GM12872 (cell line): Measurements from ENCODE around the gene UNC45B.

ENCODE experiments used
- TF ChIP-seq, protein P1 (sequence below): IDR thresholded peaks from 3 replicates; pipeline ENCODE4 v1.5.1; 2011; ENCODE audit warnings: low read depth, mild to moderate bottlenecking, low read length, moderate library complexity; ENCODE audit not compliant: insufficient read depth

Gene UNC45B

DNA sequence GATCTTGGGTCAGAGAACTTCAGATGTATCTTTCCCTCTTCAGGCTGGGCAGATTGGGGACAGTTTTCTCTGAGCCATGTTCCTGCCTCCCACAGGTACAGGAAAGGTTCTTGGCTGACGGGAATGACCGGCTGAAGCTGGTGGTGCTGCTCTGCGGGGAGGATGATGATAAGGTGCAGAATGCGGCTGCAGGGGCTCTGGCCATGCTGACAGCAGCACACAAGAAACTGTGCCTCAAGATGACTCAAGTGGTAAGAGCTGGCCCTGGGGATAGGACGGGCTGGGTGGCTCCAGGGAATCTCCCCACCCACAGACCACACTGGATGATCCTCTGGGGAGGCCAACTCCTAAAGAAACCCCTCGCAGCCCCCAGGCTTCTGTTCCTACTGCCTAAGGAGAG, 35.7 kb downstream of the UNC45B start:
- TF ChIP-seq, protein P1, sequence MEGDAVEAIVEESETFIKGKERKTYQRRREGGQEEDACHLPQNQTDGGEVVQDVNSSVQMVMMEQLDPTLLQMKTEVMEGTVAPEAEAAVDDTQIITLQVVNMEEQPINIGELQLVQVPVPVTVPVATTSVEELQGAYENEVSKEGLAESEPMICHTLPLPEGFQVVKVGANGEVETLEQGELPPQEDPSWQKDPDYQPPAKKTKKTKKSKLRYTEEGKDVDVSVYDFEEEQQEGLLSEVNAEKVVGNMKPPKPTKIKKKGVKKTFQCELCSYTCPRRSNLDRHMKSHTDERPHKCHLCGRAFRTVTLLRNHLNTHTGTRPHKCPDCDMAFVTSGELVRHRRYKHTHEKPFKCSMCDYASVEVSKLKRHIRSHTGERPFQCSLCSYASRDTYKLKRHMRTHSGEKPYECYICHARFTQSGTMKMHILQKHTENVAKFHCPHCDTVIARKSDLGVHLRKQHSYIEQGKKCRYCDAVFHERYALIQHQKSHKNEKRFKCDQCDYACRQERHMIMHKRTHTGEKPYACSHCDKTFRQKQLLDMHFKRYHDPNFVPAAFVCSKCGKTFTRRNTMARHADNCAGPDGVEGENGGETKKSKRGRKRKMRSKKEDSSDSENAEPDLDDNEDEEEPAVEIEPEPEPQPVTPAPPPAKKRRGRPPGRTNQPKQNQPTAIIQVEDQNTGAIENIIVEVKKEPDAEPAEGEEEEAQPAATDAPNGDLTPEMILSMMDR, result no peak

- TF ChIP-seq, protein P1, result no peak
Measured at GRCh38 chr17:35184274-35184673, 36.7 kb downstream of the UNC45B start.

DNA sequence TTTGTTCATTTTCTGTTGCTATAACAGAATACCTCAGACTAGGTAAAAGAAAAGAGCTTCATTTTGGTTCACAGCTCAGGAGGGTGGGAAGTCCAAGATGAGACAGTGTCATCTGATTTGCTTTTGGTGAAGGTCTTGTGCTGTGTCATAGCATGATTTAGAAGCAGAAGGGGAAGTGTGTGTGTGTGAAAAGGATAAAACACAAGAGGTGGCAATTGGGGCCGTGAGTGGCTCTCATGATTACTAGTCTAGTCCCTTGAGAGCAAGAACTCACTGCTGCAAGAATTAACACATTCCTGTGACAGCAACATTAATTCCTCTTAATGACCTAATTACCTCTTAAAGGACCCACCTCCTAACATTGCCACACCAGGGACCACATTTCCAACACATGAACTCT, 38.2 kb downstream of the UNC45B start:
- TF ChIP-seq, protein P1, result no peak

DNA sequence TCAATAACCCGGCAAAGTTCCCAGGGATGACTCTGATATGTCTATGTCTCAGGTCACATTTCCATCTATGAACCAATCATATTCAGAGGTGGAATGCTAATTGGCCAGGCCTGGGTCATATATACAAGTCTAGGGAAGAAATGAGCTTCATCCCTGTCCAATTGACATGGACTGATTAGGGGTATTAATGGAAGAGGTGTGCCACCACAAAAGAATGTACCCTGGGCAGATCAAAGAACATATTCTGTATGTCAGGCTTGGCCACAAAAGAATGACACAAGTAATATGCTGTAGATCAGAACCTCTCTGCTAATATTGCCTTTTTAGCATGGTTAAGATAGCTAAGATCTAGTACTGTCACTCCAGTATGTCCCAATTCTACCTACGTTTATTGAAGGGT, 39.9 kb downstream of the UNC45B start:
- TF ChIP-seq, protein P1, result no peak

- TF ChIP-seq, protein P1, result no peak
Measured at GRCh38 chr17:35188111-35188510, 40.5 kb downstream of the UNC45B start.

GRCh38 chr17:35189291-35189690, 41.7 kb downstream of the UNC45B start:
- TF ChIP-seq, protein P1, result no peak

- TF ChIP-seq, protein P1, result no peak
Measured at GRCh38 chr17:35191001-35191695, 43.5 kb downstream of the UNC45B start.
